T-helper 9 cell (primary cell): Measurements from ENCODE around the gene LKAAEAR1.
A peak's percentile ranks its signal among the peaks of the same experiment; 100 is the strongest.

Source experiments
- DNase-seq: peaks from one replicate; pipeline ENCODE4 v3.0.0-alpha.2; 2020

Gene LKAAEAR1

DNA sequence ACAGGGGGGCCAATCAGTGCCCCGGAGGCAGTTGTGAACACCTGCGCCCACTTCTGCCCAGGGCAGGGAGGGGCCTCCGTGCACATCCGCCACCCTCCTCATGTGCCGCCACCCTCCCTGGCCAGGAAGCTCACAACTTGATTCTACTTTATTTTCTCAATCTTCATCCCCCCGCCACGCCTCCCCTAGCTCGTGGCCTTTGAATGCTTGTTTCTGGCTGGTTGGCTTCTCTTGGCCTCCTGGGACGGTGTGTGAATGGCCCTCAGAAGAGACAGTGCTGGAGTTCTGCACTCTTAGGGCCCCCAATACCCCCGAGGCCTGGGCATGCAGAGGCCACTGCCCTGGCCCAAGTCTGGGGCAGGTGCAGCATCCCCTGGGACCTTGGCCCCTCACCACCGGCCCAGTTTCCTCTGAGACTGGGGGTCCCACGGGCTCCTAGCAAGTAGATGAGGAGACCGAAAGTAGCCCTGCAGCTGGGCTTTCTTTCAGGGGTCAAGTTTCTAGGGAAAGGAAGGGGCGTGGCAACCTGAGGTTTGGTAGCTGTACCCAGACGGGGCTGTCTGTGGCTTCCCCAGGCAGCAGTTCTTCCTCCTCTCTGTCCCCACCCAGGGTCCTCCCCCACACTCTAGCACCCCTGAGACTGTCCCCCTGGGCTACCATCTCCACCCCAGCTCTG, 6.2 kb downstream of the LKAAEAR1 start:
- peak; percentile 45 for DNase-seq

DNA sequence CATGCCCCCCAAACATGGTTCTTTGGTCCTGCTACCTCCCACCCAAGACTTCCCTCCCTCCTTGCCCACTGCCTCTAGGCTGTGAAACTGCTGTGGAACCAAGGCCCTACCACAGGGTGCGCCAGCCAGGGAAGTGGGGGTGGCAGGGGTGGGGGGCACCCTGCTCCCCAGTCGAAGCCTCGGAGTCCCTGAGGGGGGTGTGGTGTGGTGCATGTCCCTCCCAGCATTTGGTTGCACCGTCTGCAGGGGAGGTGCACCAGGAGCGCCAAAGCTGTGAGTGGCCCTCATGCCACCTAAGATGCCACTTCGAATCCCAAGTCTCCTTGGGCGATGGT, 6.7 kb downstream of the LKAAEAR1 start:
- no peak for DNase-seq

- no peak for DNase-seq
These were observed 7.1 kb downstream of the LKAAEAR1 start for GRCh38 chr20:64077094-64077493.

DNA sequence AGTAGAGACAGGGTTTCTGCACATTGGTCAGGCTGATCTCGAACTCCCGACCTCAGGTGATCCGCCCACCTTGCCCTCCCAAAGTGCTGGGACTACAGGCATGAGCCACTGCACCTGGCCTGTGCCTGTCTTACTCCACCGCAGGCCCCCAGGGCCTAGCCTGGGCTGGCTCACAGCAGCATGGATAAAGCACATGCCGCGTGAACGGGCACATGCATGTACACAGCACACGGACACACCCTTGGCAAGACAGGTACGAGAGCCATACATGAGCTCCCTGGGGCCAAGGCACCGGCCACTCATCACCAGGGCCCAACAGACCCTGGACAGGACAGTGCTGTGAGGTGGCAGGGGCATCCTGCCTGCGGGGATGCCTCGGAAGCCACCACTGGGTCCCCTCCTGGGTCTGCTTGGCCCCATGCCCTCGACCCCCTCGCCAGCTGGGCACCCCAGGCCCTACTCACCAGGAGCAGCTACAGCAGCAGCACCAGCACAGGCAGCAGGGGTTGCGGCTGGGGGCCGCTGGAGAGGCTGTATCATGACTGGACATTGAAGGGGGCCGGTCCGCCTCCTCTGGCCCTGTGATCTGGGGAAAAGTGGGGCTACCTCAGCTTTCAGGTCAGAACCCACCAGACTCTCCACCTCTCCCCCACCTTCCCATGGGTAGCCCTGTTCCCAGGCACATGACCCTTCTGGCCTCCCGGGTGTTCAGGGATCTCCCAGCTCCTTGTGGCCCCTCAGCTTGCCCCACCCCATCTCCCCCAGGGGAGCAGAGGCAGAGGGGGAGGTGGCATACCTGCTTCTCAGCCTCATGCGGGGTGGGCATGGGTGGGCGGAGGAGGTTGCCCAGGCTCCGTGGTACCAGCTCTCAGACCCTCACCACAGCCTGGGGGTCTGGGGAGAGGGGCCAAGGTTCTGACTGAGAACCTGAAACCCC, 7.9 kb downstream of the LKAAEAR1 start:
- DNase-seq = no peak

- no peak for DNase-seq
These were observed 8.6 kb downstream of the LKAAEAR1 start for GRCh38 chr20:64075556-64075955.

GRCh38 chr20:64074963-64075362, 9.2 kb downstream of the LKAAEAR1 start:
- no peak for DNase-seq

- no peak for DNase-seq
These were observed 9.9 kb downstream of the LKAAEAR1 start for GRCh38 chr20:64074184-64074789.

DNA sequence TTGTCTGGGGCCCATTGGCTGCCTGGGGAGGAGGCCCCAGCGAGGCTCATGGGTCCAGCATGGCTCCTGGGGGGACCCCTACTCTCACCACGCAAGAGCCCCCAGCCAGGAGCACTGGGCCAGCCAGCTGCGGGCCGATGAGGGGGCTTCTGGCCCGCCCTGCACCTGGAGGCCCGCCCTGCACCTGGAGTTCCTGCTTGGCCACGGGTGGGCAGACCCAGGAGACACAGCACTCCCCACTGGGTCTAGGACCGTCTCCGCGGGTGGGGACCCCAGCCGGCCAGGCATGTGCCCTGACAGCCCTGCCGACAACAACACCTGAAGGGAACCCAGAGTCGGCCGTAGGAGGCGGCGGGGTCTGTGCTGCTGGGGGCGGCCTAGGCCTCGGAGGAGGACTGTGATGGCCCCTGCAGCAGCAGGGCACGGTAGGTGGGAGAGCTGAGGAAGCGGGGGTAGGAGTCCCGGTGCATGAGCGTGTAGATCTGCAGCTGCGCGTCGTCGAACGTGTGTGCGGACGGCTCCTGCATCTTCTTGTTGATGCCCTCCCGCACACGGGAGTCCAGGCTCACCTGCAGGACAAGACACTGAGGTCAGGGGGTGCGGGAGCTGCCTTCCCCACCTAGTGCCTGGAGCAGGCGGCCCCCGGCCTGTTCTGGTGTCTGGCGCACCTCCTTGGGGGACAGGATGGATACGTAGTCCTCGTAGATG, 10.6 kb downstream of the LKAAEAR1 start:
- no peak for DNase-seq

DNA sequence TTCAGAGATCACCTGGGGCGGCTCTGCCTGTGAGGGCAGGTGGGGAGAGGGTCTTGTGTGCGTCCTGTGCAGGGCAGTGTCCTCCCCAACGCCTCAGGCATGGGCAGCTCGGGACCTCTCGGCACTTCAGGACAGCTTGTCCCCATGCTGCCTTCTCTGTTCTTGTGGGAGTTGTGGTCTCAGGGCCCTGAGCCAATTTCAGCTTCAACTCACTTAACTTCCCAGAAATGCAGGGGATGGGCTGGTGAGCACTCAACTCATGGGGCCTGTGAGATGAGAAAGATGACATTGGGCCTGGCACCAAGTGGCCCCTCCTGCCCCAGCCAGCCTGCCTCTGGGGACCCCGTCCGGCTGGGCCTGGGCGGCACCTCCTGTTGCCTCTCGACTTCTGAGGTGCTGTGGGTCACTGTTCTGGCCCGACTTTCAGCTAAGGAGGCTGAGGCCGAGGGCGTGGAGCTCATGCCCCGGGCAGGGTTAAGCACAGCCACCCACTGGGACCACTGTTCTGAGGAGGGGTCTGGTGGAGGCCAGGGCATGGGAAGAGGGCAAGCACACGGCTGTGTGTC, 11.6 kb downstream of the LKAAEAR1 start:
- no peak for DNase-seq

GRCh38 chr20:64071341-64072332, 12.6 kb downstream of the LKAAEAR1 start:
- no peak for DNase-seq

- no peak for DNase-seq
These were observed 13.8 kb downstream of the LKAAEAR1 start for GRCh38 chr20:64070244-64070993.

- no peak for DNase-seq
These were observed 14.5 kb downstream of the LKAAEAR1 start for GRCh38 chr20:64069614-64070243.

- DNase-seq = no peak
These were observed 15.0 kb downstream of the LKAAEAR1 start for GRCh38 chr20:64069209-64069613.

DNA sequence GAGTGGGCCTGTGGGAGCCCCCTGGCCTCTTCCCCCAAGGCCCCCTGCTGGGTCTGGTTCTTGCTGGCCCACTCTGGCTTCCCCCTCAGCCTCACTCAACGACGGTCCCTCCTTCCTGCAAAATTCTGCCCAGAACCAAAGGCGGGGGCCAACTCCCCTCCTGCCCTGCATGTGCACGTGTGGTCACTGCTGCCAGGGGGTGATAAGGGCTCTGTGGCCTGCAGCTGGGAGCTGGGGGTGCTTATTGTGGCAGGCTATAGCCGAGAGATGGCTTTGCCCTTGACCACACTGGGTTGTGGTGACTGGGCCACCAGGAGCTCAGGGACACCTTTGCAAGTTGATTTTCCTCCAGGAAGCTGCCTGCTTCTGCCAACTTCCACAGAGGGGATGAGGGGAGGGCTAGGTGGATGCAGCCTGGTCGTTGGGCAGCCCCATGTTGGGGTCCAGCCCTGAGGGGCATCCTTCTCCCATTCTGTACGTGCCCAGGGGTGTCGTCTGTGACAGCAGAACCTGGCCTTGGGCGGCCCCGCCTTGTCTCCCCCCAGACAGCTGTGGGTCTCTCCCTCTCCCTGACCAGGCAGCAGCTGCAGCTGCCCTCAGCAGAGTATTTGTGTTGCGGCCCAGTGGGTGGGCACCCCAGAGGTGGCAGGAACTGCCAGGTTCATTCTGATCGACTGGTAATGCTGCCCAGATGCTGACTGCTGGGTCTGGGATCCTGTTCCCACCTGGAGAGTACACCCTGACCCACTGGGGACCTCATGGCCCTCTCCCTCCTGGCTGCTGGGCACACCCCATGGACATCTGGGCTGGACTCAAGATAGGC, 15.6 kb downstream of the LKAAEAR1 start:
- DNase-seq = no peak

GRCh38 chr20:64067733-64068307, 16.4 kb downstream of the LKAAEAR1 start:
- no peak for DNase-seq

- DNase-seq = no peak
These were observed 17.1 kb downstream of the LKAAEAR1 start for GRCh38 chr20:64067005-64067632.

GRCh38 chr20:64065974-64066343, 18.2 kb downstream of the LKAAEAR1 start:
- DNase-seq = peak; percentile 46
